ENCODE data around the gene PPP1R11. TPM values are rescaled to one million over a fixed set of nuclear protein-coding genes. Genes with fewer than 3 reads are reported as not detected.
"Not testable (repeated sequence)": the region's sequence is repeated elsewhere in the genome, so short reads cannot be mapped to it uniquely, and the experiment has no call there.

The PPP1R11 gene
- total and polyA plus RNA-seq, 8 donors = 1.2 to 141 (median 61.9) TPM

DNA sequence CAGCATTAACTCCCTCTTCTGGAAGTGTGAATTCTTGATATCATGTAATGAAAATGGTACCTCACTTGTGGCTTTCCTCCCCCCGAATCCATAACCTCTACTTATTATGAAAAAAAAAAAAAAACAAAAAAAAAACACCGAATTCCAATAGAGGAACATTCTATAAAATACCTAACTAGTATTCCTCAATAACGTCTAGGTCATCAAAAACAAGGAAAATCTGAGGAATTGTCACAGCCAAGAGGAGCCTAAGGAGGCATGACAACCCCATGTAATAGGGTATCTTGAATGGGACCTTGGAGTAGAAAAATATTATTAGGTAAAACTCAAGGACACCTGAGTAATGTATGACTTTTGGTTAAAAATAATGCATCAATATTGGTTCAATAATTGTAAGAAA is 44.8 kb upstream of the PPP1R11 start:
- intact Hi-C loops (cut with DNase I; ENCODE audit: low total_unique reads) = no loop called here
- TF ChIP-seq CTCF (IDR thresholded peaks at IDR 0.05) (no peak), POLR2AphosphoS5 (IDR thresholded peaks at IDR 0.05) (no peak), POLR2A (IDR thresholded peaks at IDR 0.05) (no peak), EP300 (IDR thresholded peaks at IDR 0.05) (no peak)
- no peak for DNase-seq
- no peak overlapping the region for H3K27ac ChIP-seq
- no peak overlapping the region for H3K4me3 ChIP-seq
- H3K27me3 ChIP-seq = no peaks in the 10 kb centered on the region
- H3K9me3 ChIP-seq = no peaks in the 10 kb centered on the region
- 84 to 92% (median 89%) methylated on average over 3 of the region's 3 CpGs for WGBS, 5 donors
- peaks cover 0 to 37% (median 11%) of the 10 kb centered on the region in 4 donors for H3K36me3 ChIP-seq
- H3K4me1 ChIP-seq = no peaks in the 10 kb centered on the region

- H3K4me1 ChIP-seq; H3K27me3 ChIP-seq; DNase-seq; H3K4me3 ChIP-seq; H3K9me3 ChIP-seq; H3K27ac ChIP-seq; intact Hi-C loops (cut with DNase I; ENCODE audit: low total_unique reads): not testable (repeated sequence)
- peaks cover 0 to 34% (median 11%) of the 10 kb centered on the region in 4 donors for H3K36me3 ChIP-seq
Measured at GRCh38 chr6:30022712-30023111, 44.3 kb upstream of the PPP1R11 start.

DNA sequence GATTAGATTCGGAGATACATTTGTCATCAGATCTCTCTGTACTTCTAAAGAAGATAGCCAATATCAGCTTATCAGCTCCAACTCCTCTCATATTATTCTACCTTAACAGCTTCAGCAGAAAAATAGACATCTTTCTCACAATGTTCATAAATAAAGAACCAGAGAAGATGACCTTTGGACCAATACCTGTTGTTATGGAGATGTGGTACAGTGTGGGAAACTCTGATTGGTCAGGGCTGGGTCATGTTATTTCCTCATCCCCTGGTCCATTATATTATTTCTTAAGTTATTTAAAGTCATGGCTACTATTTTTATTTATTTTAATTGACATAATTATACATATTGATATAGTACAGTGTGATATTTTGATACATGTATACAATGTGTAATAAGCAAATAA is 41.8 kb upstream of the PPP1R11 start:
- intact Hi-C loops (cut with DNase I; ENCODE audit: low total_unique reads) = no loop called here
- Histone ChIP-seq H3K27ac (no peak overlapping the region), H3K27me3 (no peaks in the 10 kb centered on the region), H3K4me1 (no peaks in the 10 kb centered on the region), H3K36me3 (peaks cover 0 to 15% (median 6%) of the 10 kb centered on the region in 4 donors), H3K4me3 (no peak overlapping the region), H3K9me3 (no peaks in the 10 kb centered on the region)
- peak in 1 of 2 donors; percentile 14 for DNase-seq
- WGBS, 5 donors = 31 to 78% (median 69%) methylated on average over 1 of the region's 1 CpG
- TF ChIP-seq CTCF (IDR thresholded peaks at IDR 0.05) (no peak), POLR2A (IDR thresholded peaks at IDR 0.05) (no peak), POLR2AphosphoS5 (IDR thresholded peaks at IDR 0.05) (no peak), EP300 (IDR thresholded peaks at IDR 0.05) (no peak)

DNA sequence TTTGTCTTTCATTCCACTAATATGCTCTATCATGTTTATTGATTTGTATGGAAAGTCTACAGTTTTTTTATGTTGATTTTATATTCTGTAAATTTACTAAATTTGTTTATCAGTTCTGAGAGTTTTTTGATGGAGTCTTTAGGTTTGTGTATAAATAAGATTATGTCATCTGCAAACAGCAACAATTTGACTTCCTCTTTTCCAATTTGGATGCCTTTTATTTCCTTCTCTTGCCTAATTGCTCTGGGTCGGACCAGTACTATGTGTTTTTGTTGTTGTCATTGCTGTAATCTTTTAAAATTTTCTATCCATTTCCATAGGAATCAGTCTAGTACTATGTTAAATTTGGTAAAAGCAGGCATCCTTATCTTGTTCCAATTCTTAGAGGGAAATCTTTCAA is 37.4 kb upstream of the PPP1R11 start:
- no peaks in the 10 kb centered on the region for H3K27me3 ChIP-seq
- H3K9me3 ChIP-seq = no peaks in the 10 kb centered on the region
- H3K36me3 ChIP-seq = peaks cover 0 to 4% (median 1%) of the 10 kb centered on the region in 4 donors
- intact Hi-C loops (cut with DNase I; ENCODE audit: low total_unique reads) = no loop called here
- H3K27ac ChIP-seq = no peak overlapping the region
- DNase-seq = no peak
- H3K4me1 ChIP-seq = no peaks in the 10 kb centered on the region
- whole genome bisulfite sequencing, 5 donors = 80 to 94% (median 93%) methylated on average over 1 of the region's 1 CpG
- no peak overlapping the region for H3K4me3 ChIP-seq
- TF ChIP-seq CTCF (IDR thresholded peaks at IDR 0.05) (no peak), POLR2A (IDR thresholded peaks at IDR 0.05) (no peak), POLR2AphosphoS5 (IDR thresholded peaks at IDR 0.05) (no peak), EP300 (IDR thresholded peaks at IDR 0.05) (no peak)

DNA sequence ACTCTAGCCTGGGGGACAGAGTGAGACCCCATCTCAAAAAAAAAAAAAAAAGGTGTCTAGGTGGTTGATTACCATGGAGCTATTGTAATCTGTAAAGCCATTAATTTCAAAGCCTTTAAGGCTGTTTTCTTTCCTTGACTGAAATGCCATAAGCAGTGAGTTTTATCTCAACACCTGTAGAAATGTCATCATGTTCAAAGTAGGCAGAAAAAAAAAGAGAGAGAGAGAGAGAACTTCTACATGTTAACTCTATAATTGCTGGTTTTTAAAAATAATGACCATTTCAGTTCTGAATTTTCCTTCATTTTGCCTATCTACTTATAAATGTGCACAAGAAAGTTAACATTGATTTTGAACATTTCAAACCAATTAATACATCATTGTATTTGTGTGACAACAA is 35.6 kb upstream of the PPP1R11 start:
- no peak for DNase-seq
- TF ChIP-seq CTCF (IDR thresholded peaks at IDR 0.05) (no peak), POLR2AphosphoS5 (IDR thresholded peaks at IDR 0.05) (no peak), POLR2A (IDR thresholded peaks at IDR 0.05) (no peak), EP300 (IDR thresholded peaks at IDR 0.05) (no peak)
- Histone ChIP-seq H3K4me1 (no peaks in the 10 kb centered on the region), H3K27me3 (no peaks in the 10 kb centered on the region), H3K36me3 (peaks cover 0 to 9% (median 3%) of the 10 kb centered on the region in 4 donors), H3K4me3 (no peak overlapping the region), H3K27ac (no peak overlapping the region), H3K9me3 (no peaks in the 10 kb centered on the region)
- intact Hi-C loops (cut with DNase I; ENCODE audit: low total_unique reads) = no loop called here

DNA sequence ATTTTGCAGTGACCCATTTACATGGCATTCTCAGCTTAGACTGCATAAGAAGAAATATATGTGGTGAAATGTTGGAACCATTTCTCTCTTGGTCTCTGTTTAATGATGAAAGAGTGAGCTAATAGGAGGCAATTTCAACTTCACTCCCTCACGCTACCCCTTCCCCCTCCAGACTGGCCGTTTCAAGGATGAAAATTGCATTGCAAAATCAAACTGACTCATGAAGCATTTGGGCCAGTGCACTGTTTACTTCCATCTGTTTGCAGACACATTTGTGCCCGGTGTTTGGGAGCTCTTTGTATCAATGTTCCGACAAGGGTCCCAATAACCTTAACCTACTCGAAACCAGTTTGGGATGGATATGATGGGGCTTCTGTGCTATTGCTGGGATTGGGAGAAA is 33.6 kb upstream of the PPP1R11 start:
- H3K4me3 ChIP-seq; DNase-seq; H3K27me3 ChIP-seq; H3K9me3 ChIP-seq; H3K4me1 ChIP-seq; H3K27ac ChIP-seq; H3K36me3 ChIP-seq; intact Hi-C loops (cut with DNase I; ENCODE audit: low total_unique reads): not testable (repeated sequence)
- 69 to 89% (median 70%) methylated on average over 5 of the region's 5 CpGs for WGBS, 5 donors

All from stomach (tissue), 9 donors.